CD4-positive, alpha-beta T cell treated with Interleukin-15 for 4 hours (primary cell): ENCODE results near the gene FLAD1.

Experiments
- DNase-seq: peaks from one replicate; pipeline ENCODE4 v3.0.0-alpha.2; 2020; ENCODE audit warnings: low spot score

Gene FLAD1

DNA sequence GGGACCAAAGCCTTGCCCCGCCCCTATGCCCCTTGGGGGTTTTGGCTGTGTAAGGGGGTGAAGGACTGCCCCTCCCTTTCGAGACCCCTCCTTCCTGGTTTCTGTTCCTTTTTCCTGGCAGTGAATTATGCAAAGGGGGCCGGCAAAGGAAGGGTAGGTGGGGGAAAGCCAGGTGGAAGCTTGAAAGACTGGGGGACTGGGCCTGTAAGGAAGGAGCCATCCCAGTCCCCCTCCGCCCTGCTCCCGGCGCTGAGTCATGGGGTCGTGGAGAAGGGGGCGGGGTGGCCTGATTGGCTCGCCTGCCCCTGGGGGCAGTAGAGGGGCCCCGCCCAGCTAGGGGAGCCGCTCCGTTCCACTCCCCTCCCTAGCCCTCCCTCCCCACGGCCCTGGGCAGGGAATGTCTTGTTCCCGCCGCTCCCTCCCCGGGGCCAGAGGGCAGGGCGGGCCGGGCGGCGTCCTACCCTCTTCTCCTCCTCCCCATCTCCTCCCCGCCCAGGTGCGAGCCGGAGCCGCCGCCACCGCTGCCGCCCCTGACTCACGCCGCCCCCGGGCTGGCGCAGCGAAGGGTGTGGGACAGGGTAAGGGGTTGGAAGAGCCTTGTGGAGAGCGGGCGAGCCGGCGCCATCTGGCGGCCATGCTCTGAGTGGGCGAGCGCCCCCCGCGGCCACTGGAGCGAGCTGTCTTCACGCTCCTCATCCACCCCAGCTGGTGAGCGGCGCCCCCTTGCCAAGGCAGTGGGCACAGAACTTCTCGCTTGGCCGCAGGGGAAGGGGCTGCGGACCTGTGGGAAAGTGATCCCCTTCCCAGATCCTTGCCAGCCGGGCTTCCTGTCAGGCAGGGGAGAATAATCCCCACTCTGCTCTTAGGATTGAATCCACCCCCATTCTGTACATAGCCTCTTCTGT is 34.1 kb downstream of the FLAD1 start:
- peak; percentile 91 for DNase-seq

DNA sequence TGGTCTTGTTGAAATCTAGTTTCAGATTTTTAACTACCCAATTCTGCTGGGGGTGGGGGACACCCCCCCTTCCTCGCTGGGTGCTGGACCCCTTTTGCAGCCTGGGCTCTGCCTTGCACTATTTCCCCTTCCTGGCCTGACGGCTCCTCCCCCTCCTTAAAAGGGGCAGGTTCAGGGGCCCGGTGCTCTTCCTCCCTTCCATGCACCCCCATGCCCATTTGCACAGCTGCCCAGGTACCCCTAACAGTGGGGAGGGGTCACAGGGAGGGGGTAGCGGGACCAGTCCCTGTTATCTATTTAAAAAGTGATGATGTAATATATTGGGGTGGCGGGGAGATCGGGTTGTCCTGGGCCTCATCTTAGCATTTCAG is 34.8 kb downstream of the FLAD1 start:
- no peak for DNase-seq

DNA sequence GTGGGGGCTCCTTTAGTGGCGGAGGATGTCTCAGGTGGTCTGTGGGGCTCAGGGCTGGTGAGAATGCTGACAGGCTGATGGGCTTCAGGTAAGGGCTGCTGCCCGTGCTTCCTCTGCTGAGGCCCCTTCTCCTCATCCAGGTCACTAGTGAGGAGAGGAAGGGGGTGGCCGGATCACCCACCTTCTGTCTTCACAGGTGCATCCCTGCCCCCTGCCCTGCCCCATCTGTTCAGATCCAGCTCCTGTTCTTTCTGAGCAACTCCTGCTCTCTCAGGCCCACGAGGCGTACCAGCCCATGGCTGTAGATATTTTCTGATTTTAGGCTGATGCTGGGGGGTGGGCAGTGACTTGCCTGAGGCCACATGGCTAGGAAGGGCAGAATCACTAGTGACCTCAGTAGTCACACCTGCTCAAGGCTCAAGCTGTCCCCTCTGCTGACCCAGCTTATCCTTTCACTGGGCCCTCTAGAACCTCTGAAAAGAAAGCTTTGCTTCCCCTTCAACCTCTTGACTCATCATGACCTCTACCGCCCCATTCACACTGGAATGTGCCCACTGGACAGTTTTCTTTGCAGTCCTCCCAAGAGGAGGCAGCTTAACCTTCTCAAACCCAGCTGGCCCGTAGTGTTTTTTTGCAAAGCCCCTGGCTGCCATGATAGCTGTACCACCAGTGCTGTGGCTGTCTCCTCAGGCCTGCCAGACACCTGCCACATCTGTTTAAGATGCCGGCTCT is 35.6 kb downstream of the FLAD1 start:
- DNase-seq: no peak

DNA sequence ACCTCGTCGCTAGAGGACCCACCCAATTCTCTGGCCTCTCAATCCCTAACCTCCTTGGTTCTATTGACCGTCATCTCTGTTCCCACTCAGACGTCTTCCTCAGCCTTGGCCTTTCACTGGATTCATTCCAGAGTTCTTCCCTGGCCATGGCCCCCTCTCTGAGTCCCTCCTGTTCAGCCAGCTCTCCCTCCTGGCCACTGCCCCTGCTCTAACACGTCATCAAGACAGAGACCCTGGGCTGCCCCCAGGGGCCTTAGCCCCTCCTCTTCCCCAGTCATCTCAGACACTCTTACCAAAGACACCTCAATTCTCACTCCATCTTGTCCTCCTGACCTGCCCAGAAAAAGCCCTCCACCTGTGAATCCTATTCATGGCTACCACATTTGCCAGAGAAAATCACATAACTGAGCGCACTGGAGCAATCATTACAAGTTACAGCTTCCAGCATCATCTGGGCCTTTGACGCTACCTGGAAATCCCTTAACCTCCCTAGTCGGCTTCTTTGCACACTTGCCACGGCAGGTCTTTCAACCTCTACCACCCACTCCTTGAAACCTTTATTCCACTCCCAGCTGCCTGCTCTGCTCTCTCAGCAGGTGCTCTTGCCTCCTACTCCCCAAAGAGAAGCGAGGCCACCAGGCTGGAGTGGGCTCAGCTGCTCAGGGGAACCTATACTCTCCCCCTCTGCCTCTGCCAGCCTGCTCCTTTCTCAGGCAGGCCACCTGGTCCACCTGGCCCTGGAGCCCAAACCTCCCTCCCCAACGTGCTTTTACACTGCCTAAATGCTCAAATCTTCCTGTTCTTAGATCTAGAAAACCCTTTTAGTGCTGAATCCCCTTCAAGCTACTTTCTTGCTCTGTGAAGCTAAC is 36.5 kb downstream of the FLAD1 start:
- DNase-seq: no peak

DNA sequence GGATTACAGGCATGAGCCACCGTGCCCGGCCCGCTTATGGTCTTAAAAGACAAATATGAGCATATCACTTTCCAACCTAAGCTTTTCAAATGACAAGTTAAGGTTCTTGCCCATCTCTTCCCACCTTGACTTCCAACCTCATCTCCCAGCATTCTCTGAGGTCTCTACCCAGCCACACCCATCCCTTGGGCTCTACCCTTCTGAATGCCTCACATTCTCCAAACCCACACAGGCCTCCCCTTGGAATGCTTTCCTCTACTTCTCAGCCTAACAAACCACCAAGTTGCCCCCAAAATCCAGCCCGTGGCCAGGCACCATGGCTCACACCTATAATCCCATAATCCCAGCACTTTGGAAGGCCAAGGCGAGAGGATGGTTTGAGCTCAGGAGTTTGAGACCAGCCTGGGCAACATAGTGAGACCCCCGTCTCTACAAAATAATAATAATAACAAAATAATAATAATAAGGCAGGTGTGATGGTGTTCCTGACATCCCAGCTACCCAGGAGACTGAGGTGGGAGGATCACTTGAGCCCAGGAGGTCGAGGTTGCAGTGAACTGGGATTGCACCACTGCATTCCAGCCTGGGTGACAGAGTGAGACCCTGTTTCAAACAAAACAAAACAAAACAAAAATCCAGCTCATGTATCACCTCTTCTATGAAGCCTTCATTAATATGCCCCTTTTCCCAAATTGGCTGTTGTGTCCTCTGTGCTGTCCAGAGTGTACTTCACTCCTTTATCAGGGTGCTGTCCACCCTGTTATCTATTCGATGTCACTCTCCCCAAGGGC is 39.2 kb downstream of the FLAD1 start:
- DNase-seq: no peak

DNA sequence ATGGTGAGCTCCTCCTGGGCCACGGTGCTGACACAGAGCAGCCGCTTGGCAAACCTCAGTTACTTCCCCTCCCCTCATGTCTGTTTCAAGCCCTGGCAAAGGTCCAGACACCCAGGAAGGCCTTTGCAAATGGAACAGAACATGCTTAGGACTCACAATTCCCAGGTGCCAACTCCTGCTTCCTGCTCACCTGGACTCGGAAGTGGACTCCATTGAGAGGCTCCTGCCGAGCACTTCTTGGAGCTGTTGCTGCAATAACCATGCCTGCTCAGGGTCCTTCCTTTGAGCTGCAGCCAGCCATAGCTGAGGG is 39.7 kb downstream of the FLAD1 start:
- no peak for DNase-seq

DNA sequence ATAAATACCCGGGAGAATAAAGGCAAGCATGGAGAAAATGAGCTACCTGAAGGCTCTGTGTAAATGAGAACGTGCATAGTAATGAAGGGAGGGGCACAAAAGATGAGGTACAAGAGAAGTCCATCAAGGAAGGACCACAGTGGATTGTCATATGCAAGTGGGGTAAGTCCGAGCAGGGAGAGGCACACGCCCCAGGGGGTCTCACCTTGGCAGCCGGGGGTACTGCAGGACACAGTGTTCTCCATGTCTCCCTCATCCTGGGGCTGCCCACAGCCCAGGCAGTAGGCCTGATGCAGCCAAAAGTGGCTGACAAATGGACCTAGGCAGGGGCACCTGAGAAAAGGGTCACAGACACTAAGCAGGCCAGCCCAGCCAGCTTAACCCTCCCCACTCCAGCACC is 40.5 kb downstream of the FLAD1 start:
- no peak for DNase-seq

DNA sequence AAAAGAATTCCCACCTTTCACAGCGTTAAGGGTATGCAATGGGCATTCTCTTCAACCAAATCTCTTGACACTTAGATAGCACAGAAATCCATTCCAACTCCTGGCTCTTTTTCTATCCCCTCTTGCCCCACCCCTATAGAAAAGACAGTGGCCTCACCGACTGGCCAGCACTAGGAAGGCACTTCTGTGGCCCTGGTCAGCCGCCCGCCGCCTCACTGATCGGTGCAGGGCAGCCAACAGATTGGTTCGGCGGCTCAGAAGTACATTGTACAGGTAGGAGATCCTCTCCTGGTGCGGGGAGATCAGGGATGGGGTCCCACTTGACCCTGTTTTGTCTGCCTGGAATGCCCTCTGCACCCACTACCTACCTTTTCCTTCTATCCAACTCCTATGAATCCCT is 41.2 kb downstream of the FLAD1 start:
- DNase-seq: no peak

DNA sequence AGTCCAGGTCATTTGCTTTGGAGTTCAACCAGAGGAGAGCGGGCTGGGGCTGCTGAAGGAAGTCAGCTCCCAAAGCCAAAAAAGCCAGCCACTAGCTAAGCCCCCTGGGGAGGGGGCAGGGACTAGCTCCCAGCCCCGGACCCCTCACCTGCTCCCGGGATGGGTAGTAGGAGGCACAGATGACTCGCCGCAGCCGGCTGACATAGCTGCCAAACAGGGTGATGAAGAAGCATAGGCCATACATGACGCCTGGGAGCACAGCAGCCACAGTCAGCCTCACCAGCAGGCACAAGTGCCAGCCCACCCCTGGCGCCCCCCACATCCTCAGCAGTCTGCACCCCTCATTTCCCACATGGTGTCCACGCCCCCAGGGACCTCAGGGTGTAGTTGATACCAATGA is 43.0 kb downstream of the FLAD1 start:
- no peak for DNase-seq

DNA sequence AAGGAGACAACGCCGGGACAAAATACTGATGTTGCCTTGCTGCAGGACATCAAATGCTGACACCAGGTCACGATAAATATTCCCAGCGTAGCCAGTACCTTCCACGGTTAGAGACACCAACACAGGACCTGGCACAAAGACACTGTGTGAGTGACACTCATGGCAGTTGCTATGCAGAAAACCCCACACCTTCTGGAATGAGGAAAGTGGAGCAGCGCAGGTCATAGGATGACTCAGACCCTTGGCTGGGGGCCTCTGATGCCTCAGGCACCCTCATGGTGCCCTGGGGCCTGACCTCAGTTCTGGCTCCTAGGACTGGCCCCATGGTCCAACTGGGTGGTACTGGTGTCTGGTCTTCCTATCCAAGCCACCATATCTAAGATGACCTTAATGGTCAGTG is 43.4 kb downstream of the FLAD1 start:
- no peak for DNase-seq

DNA sequence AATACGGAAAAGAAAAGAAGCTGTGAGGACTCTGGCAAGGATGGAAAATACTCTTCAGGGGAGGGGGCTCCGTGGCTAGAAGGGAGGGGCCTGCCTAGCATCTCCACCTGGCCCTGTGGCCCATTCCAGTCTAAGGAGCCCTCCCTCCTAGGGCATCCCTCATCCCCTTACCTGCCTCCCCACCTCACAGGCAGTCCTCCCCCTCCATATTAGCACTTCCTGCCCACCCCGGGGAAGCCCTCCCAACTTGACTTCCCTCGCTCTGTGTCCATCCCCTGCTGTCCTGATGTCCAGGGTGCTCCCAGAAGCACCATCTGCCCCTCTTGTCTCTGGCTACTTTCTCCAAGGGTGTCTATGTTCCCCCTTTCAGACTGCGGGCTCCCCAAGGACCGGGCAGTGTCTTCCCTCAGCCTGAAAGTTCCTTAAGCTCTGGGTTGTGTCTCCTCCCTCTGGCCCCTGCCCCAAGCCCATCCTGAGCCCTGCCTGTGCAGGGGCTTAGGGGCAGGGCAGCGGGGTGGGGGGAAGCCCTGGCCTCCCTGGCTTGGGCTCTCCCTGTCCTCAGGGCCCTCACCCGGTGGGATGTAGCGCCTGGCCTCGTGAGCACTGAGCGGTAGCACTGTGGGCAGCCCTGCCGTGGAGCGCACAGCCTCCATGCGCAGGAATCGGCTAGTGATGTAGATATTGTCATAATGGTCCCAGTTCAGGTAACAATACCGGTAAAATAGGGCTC is 46.5 kb downstream of the FLAD1 start:
- DNase-seq: no peak

DNA sequence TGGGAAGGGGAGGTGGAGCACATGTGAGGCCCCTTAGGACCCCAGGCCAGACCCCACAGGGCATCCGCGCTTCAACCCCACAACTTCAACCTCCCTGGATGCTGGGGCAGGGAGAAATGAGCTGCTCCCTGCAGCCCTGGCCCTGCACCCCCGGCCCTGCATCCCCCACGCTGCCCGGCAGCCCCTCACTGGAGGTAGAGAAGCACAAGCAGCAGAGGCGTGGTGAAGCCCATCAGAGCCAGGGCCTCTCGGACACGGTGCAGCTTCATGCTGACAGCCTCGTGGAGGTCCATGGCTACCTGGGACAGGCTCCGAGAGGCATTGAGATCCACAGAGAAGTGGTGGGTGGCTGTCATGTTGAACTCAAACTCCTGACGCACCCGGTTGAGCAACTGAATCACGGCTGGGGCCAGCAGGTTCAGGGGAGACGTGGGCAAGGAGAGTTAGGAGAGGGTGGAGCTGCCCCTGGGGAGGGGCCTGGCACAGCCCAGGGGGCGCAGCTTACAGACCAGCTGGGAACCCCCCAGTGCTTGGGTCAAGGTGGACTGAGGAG is 47.2 kb downstream of the FLAD1 start:
- no peak for DNase-seq

DNA sequence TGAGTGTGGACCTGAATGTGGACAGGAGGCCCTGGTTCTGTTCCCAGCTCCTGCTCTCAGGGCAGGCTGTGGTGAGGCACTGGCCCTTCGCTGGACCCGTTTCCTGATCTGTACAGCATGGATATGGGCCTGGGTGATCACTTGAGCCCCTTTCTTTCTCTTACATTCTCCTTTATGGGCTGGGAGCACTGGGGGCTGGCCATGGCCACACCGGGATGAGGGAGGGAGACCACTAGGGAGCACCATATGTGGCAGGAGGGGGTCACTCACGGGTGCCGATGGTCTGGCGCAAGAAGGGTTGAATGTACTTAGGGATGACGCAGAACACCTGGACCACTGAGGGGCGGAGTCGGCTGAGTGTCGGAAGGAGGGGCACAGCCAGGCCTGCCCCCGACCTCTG is 47.8 kb downstream of the FLAD1 start:
- no peak for DNase-seq

DNA sequence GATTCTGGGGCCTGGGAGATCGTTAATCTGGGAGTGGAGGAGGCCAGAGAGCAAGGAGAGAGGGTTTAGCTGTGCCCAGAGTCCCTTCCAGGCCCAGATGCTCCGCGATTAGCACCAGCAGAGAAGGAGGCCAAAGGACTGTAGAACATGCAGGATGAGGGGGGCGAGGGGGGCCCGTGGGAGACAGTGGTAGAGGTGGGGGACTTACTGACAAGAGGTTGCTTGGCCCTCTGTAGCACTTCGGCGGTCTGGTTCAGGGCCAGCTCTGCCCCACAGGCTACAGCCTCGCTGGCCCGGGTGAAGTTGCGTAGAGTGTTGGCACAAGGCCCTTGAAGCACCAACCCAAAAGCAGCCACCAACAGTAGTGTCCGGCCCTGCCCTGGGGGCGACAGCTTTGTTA is 49.7 kb downstream of the FLAD1 start:
- no peak for DNase-seq

DNA sequence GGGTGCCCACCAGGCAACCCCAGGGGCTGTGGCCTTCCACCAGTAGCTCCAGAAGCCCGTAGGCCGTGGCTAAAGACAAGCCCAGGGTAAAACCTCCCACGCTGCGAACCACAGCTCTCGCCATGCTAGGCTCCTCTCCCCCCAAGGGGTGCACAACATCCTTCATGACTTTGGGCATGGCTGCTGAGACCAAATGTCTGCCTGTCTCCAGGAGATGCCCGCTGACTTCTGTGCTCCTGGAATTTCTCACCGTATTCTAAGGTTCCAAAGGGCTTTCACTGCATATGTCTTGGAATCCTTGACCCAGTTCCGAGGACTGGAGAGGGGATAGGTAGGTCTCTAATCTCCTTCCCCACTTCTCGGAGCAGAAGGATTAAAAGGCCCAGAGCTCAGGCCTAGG is 50.4 kb downstream of the FLAD1 start, which contains the start of the genes DCST1 and DCST2:
Gene DCST1 (plus strand): TSS at position 301 of the 400 bp plus-strand sequence. CDS start 213 bp downstream, outside the sequence.
Gene DCST2 (minus strand): TSS at position 258 of the 400 bp plus-strand sequence. CDS start 80 bp downstream, at position 178.
- DNase-seq: no peak

DNA sequence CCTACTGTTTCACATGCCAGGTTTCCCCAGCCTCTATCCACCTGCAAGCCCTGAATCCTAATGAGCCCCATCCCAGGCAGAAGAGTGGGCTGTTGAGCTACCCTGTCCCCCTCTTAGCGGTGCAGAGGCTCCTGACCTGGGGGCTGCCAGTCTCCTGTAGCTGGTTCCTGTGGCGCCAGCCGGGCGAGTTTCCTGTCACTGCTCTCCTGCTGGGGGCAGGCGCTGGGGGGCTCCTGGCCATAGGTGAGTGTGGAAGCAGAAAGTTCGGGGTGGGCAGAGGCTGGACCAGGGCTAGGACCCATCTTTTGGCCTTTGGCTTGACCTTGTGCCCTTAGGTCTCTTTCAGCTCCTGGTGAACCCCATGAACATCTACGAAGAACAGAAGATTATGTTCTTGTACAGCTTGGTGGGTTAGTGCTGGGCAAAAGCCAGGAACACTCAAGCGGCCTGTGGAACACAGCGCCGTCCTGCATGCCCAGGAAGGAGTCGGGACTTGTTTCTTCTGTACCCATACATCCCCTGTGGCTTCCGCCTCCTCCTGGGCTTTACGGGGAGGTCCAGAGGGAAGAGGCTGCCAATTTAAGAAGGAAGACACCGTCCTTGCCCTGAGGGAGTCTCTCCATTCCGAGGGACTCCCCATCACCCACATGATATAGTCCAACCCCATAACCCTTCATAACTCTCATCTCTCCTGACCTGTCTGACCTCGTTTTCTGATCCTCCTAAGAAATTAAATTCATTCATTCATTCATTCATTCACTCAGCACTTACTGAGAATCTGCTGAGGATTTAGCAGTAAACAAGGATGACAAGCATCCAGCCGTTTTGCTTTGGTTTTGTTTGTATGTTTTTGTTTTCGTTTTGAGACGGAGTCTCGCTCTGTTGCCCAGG is 51.4 kb downstream of the FLAD1 start:
- DNase-seq: no peak

DNA sequence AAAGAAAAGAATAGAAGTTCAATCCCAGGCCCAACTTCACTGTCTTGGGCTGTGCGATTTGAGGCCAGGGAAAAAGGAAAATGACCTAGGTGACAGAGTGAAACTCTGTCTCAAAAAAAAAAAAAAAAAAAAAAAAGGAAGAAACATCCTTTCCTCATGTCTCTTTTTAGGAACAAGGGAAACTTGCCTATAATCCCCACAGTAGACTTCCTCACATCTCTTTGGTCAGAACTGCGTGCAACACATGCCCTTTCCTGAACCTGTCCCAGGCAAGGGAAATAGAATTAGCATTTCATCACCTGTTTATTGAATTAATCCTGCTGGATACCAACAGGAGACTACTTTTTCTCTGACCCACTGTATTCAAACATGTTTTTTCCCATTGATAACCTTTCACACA is 52.8 kb downstream of the FLAD1 start:
- no peak for DNase-seq

DNA sequence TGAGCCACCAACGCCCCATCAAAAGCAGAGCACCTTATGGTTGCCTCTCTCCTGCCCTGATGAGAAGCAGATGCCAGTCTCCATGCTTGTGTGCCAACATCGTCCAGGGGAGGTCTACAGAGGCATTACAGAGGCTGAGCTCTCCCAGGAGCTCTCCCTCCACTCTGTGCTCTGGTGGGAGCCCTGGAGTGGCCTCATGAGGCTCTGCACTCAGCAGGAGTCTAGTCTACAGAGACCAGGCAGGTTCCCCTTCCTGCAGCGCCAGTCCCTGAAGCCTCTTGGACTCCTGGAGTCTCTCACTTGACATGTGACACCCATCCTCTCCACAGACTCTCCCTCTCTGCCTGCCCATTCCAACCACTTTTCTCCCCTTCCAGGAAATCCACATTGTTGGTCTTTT is 53.9 kb downstream of the FLAD1 start:
- DNase-seq: no peak

DNA sequence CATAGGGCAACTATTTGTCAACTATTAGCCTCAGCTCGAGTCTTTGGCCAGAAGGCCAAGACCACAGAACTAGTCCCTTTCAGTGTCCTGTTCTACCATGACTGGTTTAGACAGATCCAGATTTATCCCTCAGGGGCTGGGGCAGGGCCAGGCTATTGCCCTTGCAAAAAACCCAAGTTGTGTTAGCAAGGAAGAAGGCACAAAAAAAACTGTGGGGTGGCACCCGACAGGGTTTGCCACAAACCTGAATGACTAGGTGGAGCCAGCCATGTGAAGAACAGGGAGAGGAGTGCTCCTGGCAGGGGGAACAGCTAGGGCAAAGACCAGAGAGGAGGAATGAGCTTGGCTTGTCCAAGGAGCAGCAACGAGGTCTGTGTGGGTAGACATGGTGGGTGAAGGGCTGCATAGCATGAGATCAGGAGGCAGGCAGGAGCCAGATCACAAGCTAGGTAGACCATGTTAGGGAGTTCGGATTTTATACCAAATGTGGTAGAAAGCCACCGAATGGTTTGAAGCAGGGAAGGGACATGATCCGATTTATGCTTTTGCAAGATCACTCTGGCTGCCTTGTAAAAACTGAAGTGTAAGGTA is 54.8 kb downstream of the FLAD1 start:
- no peak for DNase-seq
